GM12801 (cell line): ENCODE measurements around the gene GPC1.

Source experiments
- TF ChIP-seq, protein P1 (sequence below): IDR thresholded peaks from one replicate; pipeline ENCODE4 v1.5.1; 2011; ENCODE audit warnings: control low read depth; ENCODE audit not compliant: insufficient read length; ENCODE audit errors: extremely low read depth

GPC1 gene

DNA sequence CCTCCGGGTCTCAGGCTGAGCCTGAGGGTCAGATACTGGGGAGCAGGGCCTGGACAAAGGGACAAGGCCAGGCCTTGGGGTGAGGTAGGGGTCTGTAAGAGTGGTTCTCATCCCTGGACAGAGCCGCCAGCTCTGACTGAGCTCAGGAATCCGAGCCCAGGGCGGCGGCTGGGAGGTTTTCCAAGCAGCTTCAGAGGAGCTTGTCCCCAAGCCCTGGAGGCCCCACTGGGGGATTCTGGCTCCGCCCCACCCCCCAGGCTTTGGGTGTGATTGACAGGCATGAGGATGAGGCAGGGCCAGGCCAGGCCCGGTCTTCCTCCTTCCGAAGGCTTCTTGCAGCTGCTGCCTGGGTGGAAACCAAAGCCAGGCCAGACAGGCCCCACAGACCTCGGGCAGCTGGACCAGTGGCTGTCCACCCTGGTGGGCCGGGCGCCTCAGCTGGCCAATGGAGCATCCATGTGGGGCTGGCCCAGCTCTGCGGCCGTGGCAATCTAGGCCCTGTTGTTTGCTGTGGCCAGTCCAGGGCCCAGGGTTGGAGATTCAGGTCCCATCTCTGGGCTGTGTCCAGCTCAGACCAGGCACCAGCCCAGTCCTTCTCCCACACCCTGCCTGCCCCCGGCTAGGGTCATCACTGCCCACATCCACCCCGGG is 23.1 kb upstream of the GPC1 start:
- TF ChIP-seq, protein P1, sequence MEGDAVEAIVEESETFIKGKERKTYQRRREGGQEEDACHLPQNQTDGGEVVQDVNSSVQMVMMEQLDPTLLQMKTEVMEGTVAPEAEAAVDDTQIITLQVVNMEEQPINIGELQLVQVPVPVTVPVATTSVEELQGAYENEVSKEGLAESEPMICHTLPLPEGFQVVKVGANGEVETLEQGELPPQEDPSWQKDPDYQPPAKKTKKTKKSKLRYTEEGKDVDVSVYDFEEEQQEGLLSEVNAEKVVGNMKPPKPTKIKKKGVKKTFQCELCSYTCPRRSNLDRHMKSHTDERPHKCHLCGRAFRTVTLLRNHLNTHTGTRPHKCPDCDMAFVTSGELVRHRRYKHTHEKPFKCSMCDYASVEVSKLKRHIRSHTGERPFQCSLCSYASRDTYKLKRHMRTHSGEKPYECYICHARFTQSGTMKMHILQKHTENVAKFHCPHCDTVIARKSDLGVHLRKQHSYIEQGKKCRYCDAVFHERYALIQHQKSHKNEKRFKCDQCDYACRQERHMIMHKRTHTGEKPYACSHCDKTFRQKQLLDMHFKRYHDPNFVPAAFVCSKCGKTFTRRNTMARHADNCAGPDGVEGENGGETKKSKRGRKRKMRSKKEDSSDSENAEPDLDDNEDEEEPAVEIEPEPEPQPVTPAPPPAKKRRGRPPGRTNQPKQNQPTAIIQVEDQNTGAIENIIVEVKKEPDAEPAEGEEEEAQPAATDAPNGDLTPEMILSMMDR, result no peak

DNA sequence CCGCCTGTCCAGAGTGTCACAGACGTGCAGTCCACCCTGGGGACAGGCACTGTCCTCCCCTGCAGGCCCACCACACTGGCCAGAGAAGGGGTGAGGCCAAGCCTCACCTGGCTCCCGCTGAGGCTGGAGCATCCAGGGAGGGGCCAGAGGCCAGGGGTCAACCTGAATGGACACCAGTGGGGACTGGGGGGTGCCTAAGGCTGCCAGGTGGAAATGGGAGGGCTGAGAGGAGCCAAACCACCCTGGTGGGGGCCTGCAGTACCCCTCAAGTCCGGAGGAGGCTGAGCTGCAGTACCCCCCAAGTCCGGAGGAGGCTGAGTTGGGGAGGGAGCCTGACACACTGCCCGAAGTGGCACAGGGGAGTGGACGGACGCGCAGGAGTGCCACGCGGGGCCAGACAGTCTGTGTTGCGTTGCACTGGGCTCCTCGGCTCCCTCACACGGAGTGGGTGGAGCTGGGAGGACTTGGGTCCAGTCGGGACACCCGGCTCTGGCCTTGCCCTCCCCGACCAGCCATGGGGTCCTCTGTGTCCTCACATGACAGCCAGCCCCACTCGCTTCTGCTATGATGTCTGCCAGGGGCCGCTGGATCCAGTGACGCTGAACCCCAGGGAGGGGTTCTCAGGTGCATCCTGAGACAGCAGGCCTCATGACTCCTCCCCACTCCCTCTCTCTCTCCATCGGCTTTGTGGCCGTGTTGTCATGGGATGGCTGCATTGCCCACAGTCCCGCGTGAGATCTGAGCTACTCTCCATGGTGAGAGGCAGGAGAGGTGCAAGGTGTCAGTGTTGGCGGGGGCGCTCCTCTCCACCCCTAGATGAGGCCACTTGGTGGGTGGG is 22.3 kb upstream of the GPC1 start:
- TF ChIP-seq, protein P1, result no peak

DNA sequence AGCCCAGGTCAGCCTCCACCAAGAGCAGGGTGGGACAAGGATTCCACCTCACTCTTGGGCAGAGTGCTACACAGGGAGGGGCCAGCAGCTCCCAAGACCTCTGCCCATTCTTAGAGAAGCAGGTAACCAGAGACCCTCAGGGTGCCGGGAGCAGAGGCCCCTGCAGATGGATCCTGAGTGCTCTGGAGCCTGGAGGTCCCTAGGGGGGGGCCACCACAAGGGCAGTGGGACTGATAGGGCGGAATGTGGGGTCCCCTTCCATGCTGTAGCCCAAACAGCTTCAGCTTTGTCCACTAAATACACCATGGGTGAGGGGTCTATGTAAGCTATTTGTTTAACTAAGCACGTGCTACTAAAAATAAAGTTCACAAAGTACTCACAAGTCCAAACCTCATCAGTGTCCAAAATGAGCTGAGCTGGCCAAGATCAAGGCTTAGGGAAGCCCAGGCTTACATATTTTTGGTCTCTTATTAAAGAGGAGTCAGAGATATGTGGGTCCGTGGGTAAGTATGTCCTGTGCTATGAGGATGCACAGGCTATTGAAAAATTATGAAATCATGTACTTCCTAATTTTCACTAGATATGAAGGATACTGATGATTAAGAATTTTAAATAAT is 21.5 kb upstream of the GPC1 start:
- TF ChIP-seq, protein P1, result no peak

DNA sequence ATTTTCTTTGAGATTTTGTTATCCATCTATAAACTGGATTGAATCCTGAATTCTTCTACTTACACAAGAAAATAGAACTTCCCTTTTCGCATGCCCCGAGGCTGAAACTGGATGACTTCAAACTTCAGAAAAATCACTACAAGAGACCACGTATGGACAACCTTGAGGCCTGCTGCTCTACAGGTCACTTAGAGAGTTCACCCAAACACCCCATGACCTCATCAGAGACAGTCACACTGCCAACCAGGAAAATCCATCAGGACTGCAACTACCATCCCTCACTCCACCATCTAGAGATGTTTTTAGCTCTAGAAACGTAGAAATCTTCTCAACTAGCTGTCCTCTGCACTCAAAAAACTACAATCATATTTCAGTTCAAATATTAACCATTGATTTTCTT is 18.6 kb upstream of the GPC1 start:
- TF ChIP-seq, protein P1, result no peak

DNA sequence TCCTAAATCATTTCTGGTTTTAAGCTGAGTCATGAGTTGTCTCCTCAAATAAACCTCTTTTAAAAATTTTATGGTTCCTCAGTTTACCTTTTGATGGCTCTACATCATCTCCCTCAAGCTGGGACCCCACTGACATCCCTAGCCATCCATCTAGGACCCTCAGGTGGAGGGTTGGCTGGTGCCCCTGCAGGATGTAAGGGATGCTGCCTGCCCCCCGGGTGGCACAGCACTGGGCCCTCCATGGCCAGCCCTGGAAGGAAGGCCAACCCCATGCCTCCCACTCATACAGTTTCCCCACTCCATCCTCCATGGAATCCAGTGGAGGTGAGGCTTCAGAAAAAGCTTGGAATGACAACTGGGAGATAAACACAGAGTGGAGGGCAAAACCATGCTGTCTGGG is 17.2 kb upstream of the GPC1 start:
- TF ChIP-seq, protein P1, result no peak

DNA sequence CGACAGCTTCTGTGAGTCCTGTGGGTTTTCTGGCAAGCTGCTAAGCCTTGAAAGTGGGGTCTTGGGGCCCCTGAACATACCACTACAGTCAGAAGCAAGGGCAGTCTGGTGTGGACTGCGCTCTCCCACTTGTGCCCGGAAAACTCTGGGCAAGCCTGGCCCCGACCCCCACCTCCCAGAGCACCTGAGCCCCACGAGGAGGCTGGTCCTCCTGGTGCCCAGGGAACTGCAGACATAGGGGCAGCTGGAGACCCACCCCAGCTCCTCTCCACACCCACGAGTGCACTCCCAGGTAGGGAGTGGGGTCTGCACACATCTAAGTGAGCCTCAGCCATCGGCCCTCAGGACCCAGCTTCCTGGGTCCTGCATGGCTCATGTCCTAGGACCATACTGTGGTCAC is 16.2 kb upstream of the GPC1 start:
- TF ChIP-seq, protein P1, result no peak

DNA sequence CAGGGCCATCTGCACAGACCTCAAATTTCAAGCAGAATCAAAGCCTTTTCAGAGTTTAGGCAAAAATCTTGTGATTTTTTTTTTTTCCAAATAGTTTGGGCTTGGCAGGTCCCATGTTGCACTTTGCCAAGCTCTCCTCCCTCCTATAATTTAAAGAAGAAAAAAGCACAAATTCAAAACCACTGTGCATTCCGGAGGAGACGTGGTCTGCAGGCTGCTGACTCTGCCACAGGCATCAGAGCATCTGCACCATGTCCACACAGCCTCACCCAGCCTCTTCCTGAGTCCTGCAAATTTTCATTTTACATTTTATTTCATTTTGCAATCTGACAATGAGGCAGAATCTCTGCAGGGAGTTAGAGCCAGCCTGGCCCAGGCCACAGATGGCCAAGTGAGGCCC is 15.7 kb upstream of the GPC1 start:
- TF ChIP-seq, protein P1, result no peak
